Right ventricle myocardium superior (tissue), 1 donor: ENCODE data around the gene MRAP2. TPM values are rescaled to one million over a fixed set of nuclear protein-coding genes. Genes with fewer than 3 reads are reported as not detected.
A peak's percentile ranks its signal among the peaks of the same experiment; 100 is the strongest.

Source experiments
- ATAC-seq: fragments of 200-7000 bp; cut with Tn5 transposase; one replicate; pipeline ENCODE4 v1.9.1; 2020; ENCODE audit warnings: mild to moderate bottlenecking; ENCODE audit not compliant: poor library complexity
- DNase-seq: peaks from one replicate; pipeline ENCODE4 v3.0.0-alpha.2; 2020
- intact Hi-C: fragments of 100-400 bp; cut with DNase I; formaldehyde crosslinking; loops from one replicate; pipeline ENCODE4 v1.11.2; 2022
- long read RNA-seq: library from polyadenylated mRNA; unstranded; transcript quantifications from one replicate; pipeline ENCODE4 v2.0.0, GENCODE V29; 2021
- total RNA-seq: library from RNA; stranded (reverse); fragmentation: NEBNext Ultra II Directional; extraction: Animal tissue kit (Norgen Biotek cat#: 25700); gene quantifications from one replicate; pipeline ENCODE4 v1.2.1, GENCODE V29; 2021
- donor health status: DM: no; HTN: yes; CAD: no; lungs with severe emphysema.

Gene MRAP2
- 0.13 TPM for total RNA-seq
- long read RNA-seq, partial matches to known transcripts: 0 of 1 reads
- long read RNA-seq, other reads (novel, unspliced or antisense): 0 of 1 reads

GRCh38 chr6:84033523-84034451, at the start of gene MRAP2:
Gene MRAP2, plus strand, starts transcription at chr6:84033772. Its CDS starts 21,547 bp downstream, at chr6:84055319.
- ATAC-seq (peak; percentile 68), DNase-seq (peak; percentile 43)
- intact Hi-C loops: no loop called here

GRCh38 chr6:83984411-83984810, 49.2 kb upstream of the MRAP2 start:
- ATAC-seq (no peak), DNase-seq (no peak)
- intact Hi-C loops: no loop called here

GRCh38 chr6:83985308-83985713, 48.3 kb upstream of the MRAP2 start:
- DNase-seq (no peak), ATAC-seq (no peak)
- intact Hi-C loops: no loop called here

- intact Hi-C loops: no loop called here
- no peak for ATAC-seq
- DNase-seq: no peak
Observed at GRCh38 chr6:83985715-83986114, 47.9 kb upstream of the MRAP2 start.

- DNase-seq (no peak), ATAC-seq (no peak)
- intact Hi-C loops: no loop called here
Observed at GRCh38 chr6:83998021-83998584, 35.5 kb upstream of the MRAP2 start.

GRCh38 chr6:84001119-84001518, 32.5 kb upstream of the MRAP2 start:
- DNase-seq (no peak), ATAC-seq (no peak)
- intact Hi-C loops: no loop called here

GRCh38 chr6:84002226-84002625, 31.3 kb upstream of the MRAP2 start:
- DNase-seq: no peak
- no peak for ATAC-seq
- intact Hi-C loops: no loop called here

- ATAC-seq (no peak), DNase-seq (no peak)
- intact Hi-C loops: no loop called here
Observed at GRCh38 chr6:84003131-84003530, 30.4 kb upstream of the MRAP2 start.

GRCh38 chr6:84003654-84004053, 29.9 kb upstream of the MRAP2 start:
- no peak for DNase-seq
- no peak for ATAC-seq
- intact Hi-C loops: no loop called here

- no peak for DNase-seq
- intact Hi-C loops: no loop called here
- ATAC-seq: no peak
Observed at GRCh38 chr6:84007871-84008270, 25.7 kb upstream of the MRAP2 start.

- no peak for ATAC-seq
- no peak for DNase-seq
- intact Hi-C loops: no loop called here
Observed at GRCh38 chr6:84013354-84013753, 20.2 kb upstream of the MRAP2 start.

GRCh38 chr6:84013931-84014330, 19.6 kb upstream of the MRAP2 start:
- no peak for DNase-seq
- ATAC-seq: no peak
- intact Hi-C loops: no loop called here

GRCh38 chr6:84016029-84016428, 17.5 kb upstream of the MRAP2 start:
- DNase-seq: no peak
- ATAC-seq: no peak
- intact Hi-C loops: no loop called here

- ATAC-seq (no peak), DNase-seq (no peak)
- intact Hi-C loops: no loop called here
Observed at GRCh38 chr6:84017709-84018452, 15.7 kb upstream of the MRAP2 start.

GRCh38 chr6:84018453-84019061, 15.0 kb upstream of the MRAP2 start:
- intact Hi-C loops: no loop called here
- DNase-seq: no peak
- ATAC-seq: no peak

- DNase-seq (no peak), ATAC-seq (no peak)
- intact Hi-C loops: no loop called here
Observed at GRCh38 chr6:84019141-84019841, 14.3 kb upstream of the MRAP2 start.

GRCh38 chr6:84019842-84020211, 13.7 kb upstream of the MRAP2 start:
- DNase-seq (no peak), ATAC-seq (no peak)
- intact Hi-C loops: no loop called here

GRCh38 chr6:84021625-84022024, 11.9 kb upstream of the MRAP2 start:
- intact Hi-C loops: no loop called here
- no peak for ATAC-seq

More at GRCh38 chr6:84021625-84022024, 11.9 kb upstream of the MRAP2 start:
- DNase-seq: no peak
